Sigmoid colon (tissue), 7 donors: ENCODE results near the gene ITPK1. TPM values are rescaled to one million over a fixed set of nuclear protein-coding genes. Genes with fewer than 3 reads are reported as not detected.

ENCODE experiments used
- DNase-seq: peaks from one replicate; pipeline ENCODE4 v3.0.0-alpha.2; 2019
- H3K27ac ChIP-seq, 4 donors: fragments of 200-600 bp; sonication (generic); one replicate each; pipeline ENCODE4 v1.5.1; 2016 to 2019; ENCODE audit warnings: mild to moderate bottlenecking in 1 of 4
- H3K27me3 ChIP-seq, 3 donors: fragments of 200-600 bp; sonication (generic); one replicate each; pipeline ENCODE4 v1.5.1; 2019; ENCODE audit warnings: mild to moderate bottlenecking in 1 of 3
- H3K36me3 ChIP-seq, 4 donors: fragments of 200-600 bp; sonication (generic); one replicate each; pipeline ENCODE4 v1.5.1; 2016 to 2019
- H3K4me1 ChIP-seq, 4 donors: fragments of 200-600 bp; sonication (generic); one replicate each; pipeline ENCODE4 v1.5.1; 2017 to 2019
- H3K4me3 ChIP-seq, 4 donors: fragments of 200-600 bp; sonication (generic); one replicate each; pipeline ENCODE4 v1.5.1; 2017 to 2019; ENCODE audit warnings: mild to moderate bottlenecking in 2 of 4, moderate library complexity in 1 of 4
- H3K9me3 ChIP-seq, 4 donors: fragments of 200-600 bp in 3 of 4; sonication (generic) in 3 of 4; one replicate each; pipeline versions ENCODE4 v1.5.1 to v1.6.1; 2013 to 2019
- CTCF ChIP-seq, 4 experiments: fragments of 450-650 bp in 3 of 4; fragments of 200-600 bp in 1 of 4; IDR thresholded peaks; one replicate each; pipeline ENCODE4 v1.5.1; 2016 to 2019; ENCODE audit warnings: antibody characterized with exemption in 4 of 4, mild to moderate bottlenecking in 3 of 4, moderate library complexity in 2 of 4
- EP300 ChIP-seq, 4 donors: sonication (generic); formaldehyde crosslinking; IDR thresholded peaks; one replicate each; pipeline ENCODE4 v1.6.1; 2017; ENCODE audit warnings: antibody characterized with exemption in 4 of 4
- POLR2A ChIP-seq, 2 donors: fragments of 450-650 bp; IDR thresholded peaks; one replicate each; pipeline ENCODE4 v1.6.1; 2016; ENCODE audit warnings: antibody characterized with exemption in 2 of 2, mild to moderate bottlenecking in 2 of 2, moderate library complexity in 2 of 2
- POLR2AphosphoS5 ChIP-seq, 4 donors: sonication (generic); formaldehyde crosslinking; IDR thresholded peaks; one replicate each; pipeline ENCODE4 v1.6.1; 2017; ENCODE audit warnings: antibody characterized with exemption in 4 of 4
- WGBS, 2 donors: extraction: QIAGEN DNeasy Blood & Tissue Kit; methylation state at CpG; one replicate each; pipeline ENCODE4 v1.1.7; 2013; 5-methylcytosine and 5-hydroxymethylcytosine counted together
- intact Hi-C: fragments of 100-400 bp; cut with DNase I; formaldehyde crosslinking; loops from one replicate; pipeline ENCODE4 v1.15.1; 2023
- polyA plus RNA-seq, 3 donors: library from polyadenylated mRNA; stranded (reverse); fragments of 200-250 nt; gene quantifications; one replicate each; pipeline ENCODE4 v1.2.3, GENCODE V29; 2013
- total RNA-seq, 4 donors: library from RNA; depleted of rRNA; stranded (reverse); fragments of >200 nt; gene quantifications; one replicate each; pipeline ENCODE4 v1.1.0, GENCODE V29; 2016
- donor health status: healthy with polysubstance abuse.
- donor health status: Bipolar disorder and iron deficiency.
- donor health status: healthy.

The ITPK1 gene
- total and polyA plus RNA-seq, 7 donors, result 39.8 to 75.4 (median 61.8) TPM

GRCh38 chr14:92948647-92949046, 167.1 kb downstream of the ITPK1 start:
- Histone ChIP-seq H3K9me3 (no peaks in the 10 kb centered on the region), H3K27ac (no peak overlapping the region), H3K4me3 (no peak overlapping the region), H3K36me3 (peaks cover 13 to 71% (median 32%) of the 10 kb centered on the region in 4 donors), H3K4me1 (peaks cover 0 to 15% (median 5%) of the 10 kb centered on the region in 4 donors), H3K27me3 (no peaks in the 10 kb centered on the region)
- WGBS, 2 donors, result 81 to 92% methylated on average over 22 of the region's 22 CpGs
- TF ChIP-seq POLR2A (IDR thresholded peaks at IDR 0.05), result no peak
- no peak for TF ChIP-seq POLR2AphosphoS5 (IDR thresholded peaks at IDR 0.05)
- TF ChIP-seq CTCF (IDR thresholded peaks at IDR 0.05), result no peak
- no peak for TF ChIP-seq EP300 (IDR thresholded peaks at IDR 0.05)
- no peak for DNase-seq
- intact Hi-C loops, result no loop called here

- 91 to 94% methylated on average over 12 of the region's 12 CpGs for WGBS, 2 donors
- Histone ChIP-seq H3K9me3 (no peaks in the 10 kb centered on the region), H3K27ac (no peak overlapping the region), H3K36me3 (peaks cover 13 to 85% (median 32%) of the 10 kb centered on the region in 4 donors), H3K4me1 (peaks cover 0 to 11% (median 4%) of the 10 kb centered on the region in 4 donors), H3K27me3 (no peaks in the 10 kb centered on the region), H3K4me3 (no peak overlapping the region)
- DNase-seq, result no peak
- intact Hi-C loops, result no loop called here
- TF ChIP-seq CTCF (IDR thresholded peaks at IDR 0.05) (no peak), POLR2AphosphoS5 (IDR thresholded peaks at IDR 0.05) (no peak), POLR2A (IDR thresholded peaks at IDR 0.05) (no peak), EP300 (IDR thresholded peaks at IDR 0.05) (no peak)
Observed at GRCh38 chr14:92946847-92947545, 168.7 kb downstream of the ITPK1 start.

GRCh38 chr14:92945959-92946846, 169.5 kb downstream of the ITPK1 start:
- Histone ChIP-seq H3K36me3 (peaks cover 13 to 87% (median 32%) of the 10 kb centered on the region in 4 donors), H3K4me3 (no peak overlapping the region), H3K27me3 (no peaks in the 10 kb centered on the region), H3K4me1 (peaks cover 0 to 4% (median 0%) of the 10 kb centered on the region in 4 donors), H3K27ac (peak overlapping the region in 1 of 4 donors; percentile 1), H3K9me3 (no peaks in the 10 kb centered on the region)
- intact Hi-C loops, result no loop called here
- WGBS, 2 donors, result 45 to 78% methylated on average over 38 of the region's 38 CpGs
- peak; percentile 79 for DNase-seq
- TF ChIP-seq POLR2A (IDR thresholded peaks at IDR 0.05) (no peak), POLR2AphosphoS5 (IDR thresholded peaks at IDR 0.05) (peak in 2 of 4 donors; percentile 15 to 18)

- TF ChIP-seq POLR2AphosphoS5 (IDR thresholded peaks at IDR 0.05) (no peak), CTCF (IDR thresholded peaks at IDR 0.05) (no peak), POLR2A (IDR thresholded peaks at IDR 0.05) (no peak), EP300 (IDR thresholded peaks at IDR 0.05) (no peak)
- Histone ChIP-seq H3K36me3 (peaks cover 13 to 87% (median 32%) of the 10 kb centered on the region in 4 donors), H3K4me3 (no peak overlapping the region), H3K9me3 (no peaks in the 10 kb centered on the region), H3K27ac (no peak overlapping the region), H3K27me3 (no peaks in the 10 kb centered on the region), H3K4me1 (peaks cover 0 to 4% (median 0%) of the 10 kb centered on the region in 4 donors)
- no peak for DNase-seq
- WGBS, 2 donors, result 95 to 96% methylated on average over 12 of the region's 12 CpGs
- intact Hi-C loops, result no loop called here
Observed at GRCh38 chr14:92945544-92945943, 170.2 kb downstream of the ITPK1 start.

- DNase-seq, result no peak
- Histone ChIP-seq H3K9me3 (no peaks in the 10 kb centered on the region), H3K27ac (no peak overlapping the region), H3K4me1 (peaks cover 0 to 4% (median 0%) of the 10 kb centered on the region in 4 donors), H3K4me3 (no peak overlapping the region), H3K27me3 (no peaks in the 10 kb centered on the region), H3K36me3 (peaks cover 13 to 87% (median 31%) of the 10 kb centered on the region in 4 donors)
- TF ChIP-seq POLR2A (IDR thresholded peaks at IDR 0.05) (no peak), EP300 (IDR thresholded peaks at IDR 0.05) (no peak), POLR2AphosphoS5 (IDR thresholded peaks at IDR 0.05) (no peak), CTCF (IDR thresholded peaks at IDR 0.05) (no peak)
- 95 to 96% methylated on average over 12 of the region's 12 CpGs for WGBS, 2 donors
- intact Hi-C loops, result no loop called here
Observed at GRCh38 chr14:92944976-92945375, 170.7 kb downstream of the ITPK1 start.
